Breast epithelium (tissue), 4 donors: ENCODE results near the gene ZNF862. TPM values are rescaled to one million over a fixed set of nuclear protein-coding genes. Genes with fewer than 3 reads are reported as not detected.

ENCODE experiments used
- DNase-seq, 2 donors: peaks; one replicate each; pipeline ENCODE4 v3.0.0-alpha.2; 2019; ENCODE audit warnings: low spot score in 2 of 2
- H3K27ac ChIP-seq, 2 donors: fragments of 200-600 bp; sonication (generic) in 1 of 2; one replicate each; pipeline ENCODE4 v1.5.1; 2016 to 2019; ENCODE audit warnings: mild to moderate bottlenecking in 1 of 2
- H3K27me3 ChIP-seq, 2 donors: fragments of 200-600 bp; sonication (generic) in 1 of 2; one replicate each; pipeline versions ENCODE4 v1.5.1 to v1.6.0; 2017 to 2019; ENCODE audit warnings: control low read depth in 1 of 2, mild to moderate bottlenecking in 1 of 2
- H3K36me3 ChIP-seq: fragments of 200-600 bp; one replicate; pipeline ENCODE4 v1.5.1; 2019
- H3K4me1 ChIP-seq, 2 donors: fragments of 200-600 bp; sonication (generic); one replicate each; pipeline ENCODE4 v1.5.1; 2016 to 2019; ENCODE audit warnings: control low read depth in 1 of 2
- H3K4me3 ChIP-seq, 3 donors: fragments of 200-600 bp; sonication (generic); 1 replicate in 2 of 3; 2 replicates in 1 of 3; pipeline ENCODE4 v1.5.1; 2016 to 2019; ENCODE audit warnings: mild to moderate bottlenecking in 3 of 3, moderate library complexity in 2 of 3
- H3K9me3 ChIP-seq, 2 donors: fragments of 200-600 bp; sonication (generic) in 1 of 2; one replicate each; pipeline ENCODE4 v1.5.1; 2016 to 2019; ENCODE audit warnings: control low read depth in 1 of 2
- CTCF ChIP-seq, 3 donors: fragments of 450-650 bp; IDR thresholded peaks; one replicate each; pipeline ENCODE4 v1.5.1; 2016 to 2017; ENCODE audit warnings: antibody characterized with exemption in 3 of 3, mild to moderate bottlenecking in 3 of 3, moderate library complexity in 3 of 3
- POLR2A ChIP-seq: fragments of 450-650 bp; IDR thresholded peaks from one replicate; pipeline ENCODE4 v1.6.1; 2016; ENCODE audit warnings: antibody characterized with exemption, mild to moderate bottlenecking, moderate library complexity
- POLR2AphosphoS5 ChIP-seq, 3 donors: sonication (generic); formaldehyde crosslinking; IDR thresholded peaks; one replicate each; pipeline ENCODE4 v1.6.1; 2017; ENCODE audit warnings: antibody characterized with exemption in 3 of 3
- intact Hi-C: fragments of 100-400 bp; cut with DNase I; formaldehyde crosslinking; loops from one replicate; pipeline ENCODE4 v1.15.1; 2023; ENCODE audit warnings: low total_unique reads
- total RNA-seq, 3 donors: library from RNA; depleted of rRNA; stranded (reverse); fragments of >200 nt; gene quantifications; one replicate each; pipeline ENCODE4 v1.1.0, GENCODE V29; 2016

ZNF862 gene
- total RNA-seq, 3 donors from 2014 or later: 21.4 to 27.8 (median 27.2) TPM

GRCh38 chr7:149796287-149796860 is 41.8 kb upstream of the ZNF862 start:
- TF ChIP-seq POLR2AphosphoS5 (IDR thresholded peaks at IDR 0.05): no peak
- no peak for TF ChIP-seq CTCF (IDR thresholded peaks at IDR 0.05)
- TF ChIP-seq POLR2A: no peak
- H3K9me3 ChIP-seq: no peaks in the 10 kb centered on the region
- no peak overlapping the region for H3K4me3 ChIP-seq
- no peak overlapping the region for H3K27ac ChIP-seq
- H3K4me1 ChIP-seq: no peaks in the 10 kb centered on the region
- DNase-seq: no peak
- no peaks in the 10 kb centered on the region for H3K36me3 ChIP-seq
- intact Hi-C loops: no loop called here
- H3K27me3 ChIP-seq: no peaks in the 10 kb centered on the region

GRCh38 chr7:149797771-149798170 is 40.4 kb upstream of the ZNF862 start:
- Histone ChIP-seq H3K27me3 (no peaks in the 10 kb centered on the region), H3K27ac (no peak overlapping the region), H3K36me3 (no peaks in the 10 kb centered on the region), H3K4me3 (no peak overlapping the region), H3K4me1 (no peaks in the 10 kb centered on the region), H3K9me3 (no peaks in the 10 kb centered on the region)
- DNase-seq: no peak
- intact Hi-C loops: no loop called here
- TF ChIP-seq POLR2A (no peak), CTCF (IDR thresholded peaks at IDR 0.05) (no peak), POLR2AphosphoS5 (IDR thresholded peaks at IDR 0.05) (no peak)

- H3K27ac ChIP-seq: no peak overlapping the region
- no peaks in the 10 kb centered on the region for H3K27me3 ChIP-seq
- no peaks in the 10 kb centered on the region for H3K9me3 ChIP-seq
- no peak for TF ChIP-seq POLR2A
- TF ChIP-seq CTCF (IDR thresholded peaks at IDR 0.05): no peak
- no peak for TF ChIP-seq POLR2AphosphoS5 (IDR thresholded peaks at IDR 0.05)
- no peak overlapping the region for H3K4me3 ChIP-seq
- H3K36me3 ChIP-seq: no peaks in the 10 kb centered on the region
- no peak for DNase-seq
- H3K4me1 ChIP-seq: no peaks in the 10 kb centered on the region
- intact Hi-C loops: no loop called here
These were observed 38.6 kb upstream of the ZNF862 start for GRCh38 chr7:149799397-149800168.

GRCh38 chr7:149800169-149800555 is 38.0 kb upstream of the ZNF862 start:
- no peak for DNase-seq
- H3K27ac ChIP-seq: no peak overlapping the region
- H3K4me3 ChIP-seq: no peak overlapping the region
- H3K36me3 ChIP-seq: no peaks in the 10 kb centered on the region
- no peaks in the 10 kb centered on the region for H3K27me3 ChIP-seq
- TF ChIP-seq POLR2A (no peak), POLR2AphosphoS5 (IDR thresholded peaks at IDR 0.05) (no peak), CTCF (IDR thresholded peaks at IDR 0.05) (no peak)
- no peaks in the 10 kb centered on the region for H3K4me1 ChIP-seq
- intact Hi-C loops: no loop called here
- no peaks in the 10 kb centered on the region for H3K9me3 ChIP-seq

- intact Hi-C loops: no loop called here
- Histone ChIP-seq H3K27me3 (no peaks in the 10 kb centered on the region), H3K4me3 (no peak overlapping the region), H3K27ac (no peak overlapping the region), H3K36me3 (no peaks in the 10 kb centered on the region), H3K4me1 (no peaks in the 10 kb centered on the region), H3K9me3 (no peaks in the 10 kb centered on the region)
- TF ChIP-seq POLR2A (no peak), POLR2AphosphoS5 (IDR thresholded peaks at IDR 0.05) (no peak), CTCF (IDR thresholded peaks at IDR 0.05) (no peak)
- no peak for DNase-seq
These were observed 37.1 kb upstream of the ZNF862 start for GRCh38 chr7:149801002-149801566.
